ENCODE results near the gene PROM2. TPM values are rescaled to one million over a fixed set of nuclear protein-coding genes. Genes with fewer than 3 reads are reported as not detected.

Gene PROM2
- polyA plus RNA-seq, 2 donors: 56.0 to 82.4 TPM

DNA sequence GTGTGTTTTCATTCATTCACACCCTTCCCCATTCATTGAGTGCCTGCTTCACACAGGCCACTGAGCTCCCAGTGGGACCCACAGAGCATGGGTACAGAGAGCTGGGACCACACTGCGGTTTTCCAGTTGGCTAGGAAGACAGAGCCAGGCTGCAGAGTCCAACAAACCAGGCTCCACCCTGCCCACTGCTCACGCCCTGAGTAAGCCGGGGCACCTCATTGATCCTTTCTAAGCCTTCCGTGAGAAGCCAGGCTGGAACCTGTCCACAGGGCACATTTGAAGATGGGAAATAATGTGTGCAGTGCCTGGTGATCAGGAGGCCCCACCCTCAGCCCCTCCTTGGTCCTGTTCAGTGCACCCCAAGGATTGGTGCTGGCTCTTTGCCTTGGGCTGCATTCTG, 36.4 kb downstream of the PROM2 start:
- WGBS, 2 donors: 50 to 53% methylated on average over 4 of the region's 4 CpGs
- H3K4me1 ChIP-seq (ENCODE audit: control insufficient read depth in 2 of 2, insufficient read depth in 2 of 2, low read length in 1 of 2): peaks cover 6 to 31% of the 10 kb centered on the region in 2 donors

DNA sequence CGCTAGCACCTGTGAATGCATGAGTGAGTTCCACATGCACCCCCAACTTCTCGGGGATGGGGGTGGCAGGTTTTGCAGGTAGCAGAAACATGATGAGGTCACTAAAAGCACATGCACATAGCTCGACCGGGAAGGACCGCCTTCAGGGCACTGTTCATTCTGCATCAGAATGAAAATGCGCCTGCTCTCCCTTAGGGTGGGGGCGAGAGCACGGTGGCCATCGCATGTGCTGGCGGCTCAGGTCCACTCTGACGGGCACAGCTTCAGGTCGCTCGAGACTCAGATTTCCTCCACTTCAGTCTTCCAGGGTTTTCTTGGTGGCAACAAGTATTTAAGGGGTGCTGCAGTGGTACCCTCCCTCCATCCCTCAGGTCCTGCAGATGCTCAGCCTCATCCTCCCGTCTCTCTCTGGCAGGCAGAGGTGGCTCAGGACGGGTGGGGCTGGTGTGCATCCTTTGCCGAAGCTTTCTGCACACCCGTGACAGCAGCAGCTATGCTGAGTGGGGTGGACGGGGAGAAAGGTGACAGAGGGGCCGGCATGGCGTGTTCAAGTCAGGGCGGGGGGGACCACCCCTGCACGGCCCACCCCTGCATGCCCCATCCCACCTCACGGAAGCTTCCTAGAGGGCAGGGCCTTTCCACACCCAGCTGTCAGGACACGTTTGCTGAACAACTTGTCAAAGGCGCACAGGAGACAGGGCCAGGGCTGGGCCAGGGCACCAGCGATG, 37.7 kb downstream of the PROM2 start:
- Histone ChIP-seq H3K27me3 (ENCODE audit: control insufficient read depth in 1 of 2, insufficient read depth in 2 of 2, low read length in 2 of 2) (no peaks in the 10 kb centered on the region), H3K4me1 (ENCODE audit: control insufficient read depth in 2 of 2, insufficient read depth in 2 of 2, low read length in 1 of 2) (peaks cover 6 to 36% of the 10 kb centered on the region in 2 donors), H3K27ac (ENCODE audit: low read depth in 2 of 2, low read length in 1 of 2) (no peak overlapping the region), H3K4me3 (ENCODE audit: low read depth in 1 of 2, low read length in 2 of 2) (no peak overlapping the region), H3K9me3 (ENCODE audit: control insufficient read depth in 2 of 2, insufficient read depth in 1 of 2, low read depth in 1 of 2, low read length in 1 of 2) (no peaks in the 10 kb centered on the region), H3K36me3 (ENCODE audit: control insufficient read depth in 2 of 2, insufficient read depth in 2 of 2, low read length in 1 of 2) (no peaks in the 10 kb centered on the region)
- 81 to 82% methylated on average over 26 of the region's 26 CpGs for WGBS, 2 donors

More for the DNA sequence above, 36.4 kb downstream of the PROM2 start:
- no peaks in the 10 kb centered on the region for H3K36me3 ChIP-seq (ENCODE audit: control insufficient read depth in 2 of 2, insufficient read depth in 2 of 2, low read length in 1 of 2)
- H3K4me3 ChIP-seq (ENCODE audit: low read depth in 1 of 2, low read length in 2 of 2): no peak overlapping the region
- H3K9me3 ChIP-seq (ENCODE audit: control insufficient read depth in 2 of 2, insufficient read depth in 1 of 2, low read depth in 1 of 2, low read length in 1 of 2): no peaks in the 10 kb centered on the region
- H3K27ac ChIP-seq (ENCODE audit: low read depth in 2 of 2, low read length in 1 of 2): no peak overlapping the region
- no peaks in the 10 kb centered on the region for H3K27me3 ChIP-seq (ENCODE audit: control insufficient read depth in 1 of 2, insufficient read depth in 2 of 2, low read length in 2 of 2)

GRCh38 chr2:95312543-95313201, 38.4 kb downstream of the PROM2 start:
- no peaks in the 10 kb centered on the region for H3K27me3 ChIP-seq (ENCODE audit: control insufficient read depth in 1 of 2, insufficient read depth in 2 of 2, low read length in 2 of 2)

GRCh38 chr2:95313296-95314131, 39.3 kb downstream of the PROM2 start:
- H3K4me3 ChIP-seq (ENCODE audit: low read depth in 1 of 2, low read length in 2 of 2): no peak overlapping the region
- H3K27me3 ChIP-seq (ENCODE audit: control insufficient read depth in 1 of 2, insufficient read depth in 2 of 2, low read length in 2 of 2): no peaks in the 10 kb centered on the region
- peaks cover 4 to 41% of the 10 kb centered on the region in 2 donors for H3K4me1 ChIP-seq (ENCODE audit: control insufficient read depth in 2 of 2, insufficient read depth in 2 of 2, low read length in 1 of 2)
- no peaks in the 10 kb centered on the region for H3K9me3 ChIP-seq (ENCODE audit: control insufficient read depth in 2 of 2, insufficient read depth in 1 of 2, low read depth in 1 of 2, low read length in 1 of 2)
- H3K27ac ChIP-seq (ENCODE audit: low read depth in 2 of 2, low read length in 1 of 2): no peak overlapping the region
- no peaks in the 10 kb centered on the region for H3K36me3 ChIP-seq (ENCODE audit: control insufficient read depth in 2 of 2, insufficient read depth in 2 of 2, low read length in 1 of 2)
- WGBS, 2 donors: 77 to 78% methylated on average over 14 to 16 of the region's 16 CpGs

More at GRCh38 chr2:95312543-95313201, 38.4 kb downstream of the PROM2 start:
- H3K4me1 ChIP-seq (ENCODE audit: control insufficient read depth in 2 of 2, insufficient read depth in 2 of 2, low read length in 1 of 2): peaks cover 6 to 43% of the 10 kb centered on the region in 2 donors
- H3K9me3 ChIP-seq (ENCODE audit: control insufficient read depth in 2 of 2, insufficient read depth in 1 of 2, low read depth in 1 of 2, low read length in 1 of 2): no peaks in the 10 kb centered on the region
- H3K4me3 ChIP-seq (ENCODE audit: low read depth in 1 of 2, low read length in 2 of 2): no peak overlapping the region
- H3K36me3 ChIP-seq (ENCODE audit: control insufficient read depth in 2 of 2, insufficient read depth in 2 of 2, low read length in 1 of 2): no peaks in the 10 kb centered on the region
- 85 to 86% methylated on average over 24 of the region's 24 CpGs for WGBS, 2 donors
- H3K27ac ChIP-seq (ENCODE audit: low read depth in 2 of 2, low read length in 1 of 2): no peak overlapping the region

DNA sequence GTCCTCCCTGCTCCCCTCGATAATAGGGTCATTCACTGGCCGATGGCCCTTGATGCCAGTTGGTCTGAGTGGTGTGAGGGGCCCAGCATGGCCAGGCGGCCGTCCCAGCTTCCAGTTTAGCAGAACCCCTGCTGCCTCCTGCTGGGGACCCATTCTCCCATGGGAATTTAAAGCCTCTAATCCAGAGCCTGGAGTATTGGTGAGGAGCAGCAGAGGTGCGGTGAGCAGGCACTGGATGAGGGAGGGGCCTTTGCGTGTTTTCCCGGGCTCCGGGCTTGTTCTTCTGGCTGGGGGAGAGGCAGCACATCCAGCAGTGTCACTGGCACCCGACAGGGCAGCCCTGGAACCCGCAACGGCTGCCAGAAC, 40.3 kb downstream of the PROM2 start:
- Histone ChIP-seq H3K9me3 (ENCODE audit: control insufficient read depth in 2 of 2, insufficient read depth in 1 of 2, low read depth in 1 of 2, low read length in 1 of 2) (no peaks in the 10 kb centered on the region), H3K4me1 (ENCODE audit: control insufficient read depth in 2 of 2, insufficient read depth in 2 of 2, low read length in 1 of 2) (peaks cover 4 to 34% of the 10 kb centered on the region in 2 donors), H3K27me3 (ENCODE audit: control insufficient read depth in 1 of 2, insufficient read depth in 2 of 2, low read length in 2 of 2) (no peaks in the 10 kb centered on the region), H3K36me3 (ENCODE audit: control insufficient read depth in 2 of 2, insufficient read depth in 2 of 2, low read length in 1 of 2) (no peaks in the 10 kb centered on the region), H3K27ac (ENCODE audit: low read depth in 2 of 2, low read length in 1 of 2) (no peak overlapping the region), H3K4me3 (ENCODE audit: low read depth in 1 of 2, low read length in 2 of 2) (no peak overlapping the region)
- 65 to 69% methylated on average over 11 of the region's 11 CpGs for WGBS, 2 donors

GRCh38 chr2:95314964-95315611, 40.8 kb downstream of the PROM2 start:
- no peak overlapping the region for H3K27ac ChIP-seq (ENCODE audit: low read depth in 2 of 2, low read length in 1 of 2)
- 64% methylated on average over 16 of the region's 16 CpGs for WGBS, 2 donors
- no peak overlapping the region for H3K4me3 ChIP-seq (ENCODE audit: low read depth in 1 of 2, low read length in 2 of 2)
- no peaks in the 10 kb centered on the region for H3K9me3 ChIP-seq (ENCODE audit: control insufficient read depth in 2 of 2, insufficient read depth in 1 of 2, low read depth in 1 of 2, low read length in 1 of 2)
- peaks cover 4 to 32% of the 10 kb centered on the region in 2 donors for H3K4me1 ChIP-seq (ENCODE audit: control insufficient read depth in 2 of 2, insufficient read depth in 2 of 2, low read length in 1 of 2)
- no peaks in the 10 kb centered on the region for H3K36me3 ChIP-seq (ENCODE audit: control insufficient read depth in 2 of 2, insufficient read depth in 2 of 2, low read length in 1 of 2)
- H3K27me3 ChIP-seq (ENCODE audit: control insufficient read depth in 1 of 2, insufficient read depth in 2 of 2, low read length in 2 of 2): no peaks in the 10 kb centered on the region

GRCh38 chr2:95315801-95316411, 41.7 kb downstream of the PROM2 start:
- Histone ChIP-seq H3K4me1 (ENCODE audit: control insufficient read depth in 2 of 2, insufficient read depth in 2 of 2, low read length in 1 of 2) (peaks cover 0 to 25% of the 10 kb centered on the region in 2 donors), H3K27me3 (ENCODE audit: control insufficient read depth in 1 of 2, insufficient read depth in 2 of 2, low read length in 2 of 2) (no peaks in the 10 kb centered on the region), H3K27ac (ENCODE audit: low read depth in 2 of 2, low read length in 1 of 2) (no peak overlapping the region), H3K9me3 (ENCODE audit: control insufficient read depth in 2 of 2, insufficient read depth in 1 of 2, low read depth in 1 of 2, low read length in 1 of 2) (no peaks in the 10 kb centered on the region), H3K4me3 (ENCODE audit: low read depth in 1 of 2, low read length in 2 of 2) (no peak overlapping the region), H3K36me3 (ENCODE audit: control insufficient read depth in 2 of 2, insufficient read depth in 2 of 2, low read length in 1 of 2) (no peaks in the 10 kb centered on the region)
- WGBS, 2 donors: 59 to 60% methylated on average over 19 of the region's 19 CpGs

- Histone ChIP-seq H3K9me3 (ENCODE audit: control insufficient read depth in 2 of 2, insufficient read depth in 1 of 2, low read depth in 1 of 2, low read length in 1 of 2) (no peaks in the 10 kb centered on the region), H3K27me3 (ENCODE audit: control insufficient read depth in 1 of 2, insufficient read depth in 2 of 2, low read length in 2 of 2) (no peaks in the 10 kb centered on the region), H3K4me1 (ENCODE audit: control insufficient read depth in 2 of 2, insufficient read depth in 2 of 2, low read length in 1 of 2) (peaks cover 0 to 25% of the 10 kb centered on the region in 2 donors), H3K27ac (ENCODE audit: low read depth in 2 of 2, low read length in 1 of 2) (no peak overlapping the region), H3K36me3 (ENCODE audit: control insufficient read depth in 2 of 2, insufficient read depth in 2 of 2, low read length in 1 of 2) (no peaks in the 10 kb centered on the region), H3K4me3 (ENCODE audit: low read depth in 1 of 2, low read length in 2 of 2) (no peak overlapping the region)
- whole genome bisulfite sequencing, 2 donors: 56 to 64% methylated on average over 8 of the region's 8 CpGs
Measured at GRCh38 chr2:95316466-95317122, 42.3 kb downstream of the PROM2 start.
